Ovary (tissue), 3 donors: ENCODE measurements around the gene ASB6.

Experiments used
- EP300 ChIP-seq: sonication (generic); formaldehyde crosslinking; IDR thresholded peaks from one replicate; pipeline ENCODE4 v1.6.1; 2017; ENCODE audit warnings: antibody characterized with exemption
- POLR2A ChIP-seq: fragments of 450-650 bp; IDR thresholded peaks from one replicate; pipeline ENCODE4 v1.6.1; 2017; ENCODE audit warnings: antibody characterized with exemption, mild to moderate bottlenecking, moderate library complexity
- TF ChIP-seq, protein P1 (sequence below), 3 donors: fragments of 450-650 bp in 2 of 3; fragments of 200-600 bp in 1 of 3; IDR thresholded peaks; one replicate each; pipeline versions ENCODE4 v1.5.1 to v1.8.0; 2016 to 2022; ENCODE audit warnings: antibody characterized with exemption in 3 of 3, mild to moderate bottlenecking in 1 of 3
- donor health status: DM: no; HTN: no; CAD: no.

DNA sequence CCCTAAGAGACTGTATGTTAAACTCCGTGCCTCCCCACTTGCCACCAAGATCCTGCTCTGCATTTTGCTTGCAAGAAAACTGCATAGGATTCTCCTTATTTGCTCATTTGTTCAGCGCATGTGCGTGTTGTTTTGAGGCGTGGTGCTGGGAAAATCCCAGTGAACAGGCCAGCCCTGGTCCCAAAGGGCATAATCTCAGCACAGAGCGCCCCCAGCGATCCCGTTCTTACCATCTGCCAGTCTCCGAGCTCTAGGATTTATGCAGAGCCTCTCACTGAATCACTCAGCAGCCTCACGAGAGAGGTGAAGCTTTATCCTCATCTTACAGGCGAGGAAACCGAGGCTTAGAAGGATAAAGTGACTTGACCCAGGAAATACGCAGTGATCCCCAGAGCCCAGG lies 35.0 kb upstream of the ASB6 start:
- TF ChIP-seq, protein P1, sequence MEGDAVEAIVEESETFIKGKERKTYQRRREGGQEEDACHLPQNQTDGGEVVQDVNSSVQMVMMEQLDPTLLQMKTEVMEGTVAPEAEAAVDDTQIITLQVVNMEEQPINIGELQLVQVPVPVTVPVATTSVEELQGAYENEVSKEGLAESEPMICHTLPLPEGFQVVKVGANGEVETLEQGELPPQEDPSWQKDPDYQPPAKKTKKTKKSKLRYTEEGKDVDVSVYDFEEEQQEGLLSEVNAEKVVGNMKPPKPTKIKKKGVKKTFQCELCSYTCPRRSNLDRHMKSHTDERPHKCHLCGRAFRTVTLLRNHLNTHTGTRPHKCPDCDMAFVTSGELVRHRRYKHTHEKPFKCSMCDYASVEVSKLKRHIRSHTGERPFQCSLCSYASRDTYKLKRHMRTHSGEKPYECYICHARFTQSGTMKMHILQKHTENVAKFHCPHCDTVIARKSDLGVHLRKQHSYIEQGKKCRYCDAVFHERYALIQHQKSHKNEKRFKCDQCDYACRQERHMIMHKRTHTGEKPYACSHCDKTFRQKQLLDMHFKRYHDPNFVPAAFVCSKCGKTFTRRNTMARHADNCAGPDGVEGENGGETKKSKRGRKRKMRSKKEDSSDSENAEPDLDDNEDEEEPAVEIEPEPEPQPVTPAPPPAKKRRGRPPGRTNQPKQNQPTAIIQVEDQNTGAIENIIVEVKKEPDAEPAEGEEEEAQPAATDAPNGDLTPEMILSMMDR (IDR thresholded peaks at IDR 0.05), result no peak
- TF ChIP-seq POLR2A, result no peak
- no peak for TF ChIP-seq EP300
